Putamen (tissue), 1 donor: ENCODE results near the gene DUOX1.

ENCODE experiments used
- DNase-seq: peaks from one replicate; pipeline ENCODE4 v3.0.0-alpha.2; 2016; ENCODE audit warnings: low spot score

Gene DUOX1

DNA sequence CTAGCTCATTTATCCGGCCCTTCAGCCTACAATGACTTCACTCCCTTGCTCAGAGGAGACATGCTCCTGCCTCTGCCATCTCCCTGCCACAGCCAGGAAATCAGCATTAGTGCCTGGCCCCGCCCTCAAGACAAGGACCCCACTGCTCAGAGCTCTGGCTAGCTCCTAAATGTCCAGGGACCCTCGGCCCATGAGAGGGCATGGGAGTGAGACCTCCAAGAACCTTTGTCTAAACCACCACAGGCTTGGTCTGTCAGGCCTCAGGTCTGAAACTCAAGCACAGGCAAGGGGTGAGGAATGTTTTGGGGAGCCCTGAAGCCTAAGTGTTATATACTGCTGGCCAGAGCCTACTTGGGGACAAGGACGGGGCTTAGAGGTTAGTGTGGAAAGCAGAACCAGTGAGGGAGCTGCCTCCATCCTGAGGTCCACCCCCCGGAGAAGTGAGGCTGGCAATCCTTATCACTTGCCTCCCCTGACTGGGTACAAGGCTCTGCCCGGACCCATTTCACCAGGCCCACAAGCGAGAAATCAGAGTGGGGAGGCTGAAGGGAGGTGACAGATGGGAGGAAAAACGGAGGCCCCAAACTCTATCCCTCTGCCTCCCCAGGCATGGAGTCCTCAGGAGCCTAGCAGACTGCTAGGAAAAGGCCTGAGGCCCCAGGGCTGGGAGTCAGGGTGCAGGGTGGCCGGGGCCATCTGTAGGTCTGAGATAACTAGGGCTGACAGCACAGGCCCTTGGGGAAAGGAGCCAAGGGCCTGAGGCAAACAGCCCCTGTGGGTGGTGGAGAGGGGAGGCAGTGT is 39.2 kb downstream of the DUOX1 start:
- no peak for DNase-seq

DNA sequence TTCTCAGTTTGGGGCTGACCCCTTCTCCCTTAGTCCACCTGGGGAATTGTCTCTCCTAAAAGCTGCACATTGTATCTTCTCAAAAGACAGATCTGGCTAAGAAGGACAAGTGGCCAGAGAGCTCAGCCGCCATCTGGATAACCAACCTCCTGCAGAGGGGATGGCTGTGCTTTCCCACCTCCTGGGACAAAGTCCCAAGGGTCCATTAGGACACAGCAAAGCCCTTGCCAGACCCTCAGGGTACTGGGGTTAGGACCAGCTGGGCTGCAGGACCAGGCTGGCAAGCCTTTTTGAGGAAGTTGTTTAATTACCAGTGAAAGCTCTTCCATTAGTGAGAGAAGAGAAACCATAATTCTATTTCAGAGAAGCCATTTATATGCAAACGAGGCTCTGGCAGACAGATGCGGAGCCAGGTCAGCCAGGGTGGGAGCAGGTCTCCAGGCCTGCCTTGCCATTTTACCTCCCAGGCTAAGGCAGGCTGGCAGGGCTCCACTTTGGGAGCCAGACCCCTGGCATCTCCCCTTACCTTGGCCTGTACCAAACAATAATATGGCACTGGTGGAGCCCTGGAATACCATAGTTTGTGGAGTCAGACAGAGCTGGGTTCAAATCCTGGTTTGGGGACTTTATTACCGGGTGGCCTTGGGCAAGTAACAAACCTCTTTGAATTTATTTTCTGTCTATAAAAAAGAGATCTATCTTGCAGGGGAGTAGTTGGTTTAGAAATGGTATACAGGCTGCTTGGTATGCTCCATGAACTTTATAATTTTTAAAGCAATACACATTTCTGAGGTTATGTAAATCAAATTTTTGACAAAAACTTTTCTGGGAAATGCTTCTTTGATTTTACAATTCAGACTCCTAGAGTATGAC is 40.0 kb downstream of the DUOX1 start:
- no peak for DNase-seq

DNA sequence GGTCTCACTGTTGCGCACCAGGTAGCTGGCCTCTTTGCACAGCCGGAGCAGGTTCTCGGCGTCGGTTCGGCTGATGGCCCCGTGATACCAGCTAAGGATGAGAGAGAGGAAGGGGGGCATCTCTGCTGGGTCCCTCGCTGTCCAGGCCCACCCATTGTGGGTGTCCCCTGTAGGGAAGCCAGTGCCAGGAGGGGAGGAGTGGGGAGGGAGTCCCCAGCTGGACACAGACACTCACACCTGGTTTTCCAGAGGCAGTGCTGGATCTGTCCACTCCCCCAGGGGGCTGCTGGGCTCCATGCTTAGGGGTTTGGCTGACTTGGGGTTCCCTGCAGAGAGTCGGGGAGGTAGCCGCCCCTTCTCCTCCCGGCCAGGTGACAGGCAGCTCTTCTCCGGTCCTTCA is 42.1 kb downstream of the DUOX1 start:
- DNase-seq, result no peak

DNA sequence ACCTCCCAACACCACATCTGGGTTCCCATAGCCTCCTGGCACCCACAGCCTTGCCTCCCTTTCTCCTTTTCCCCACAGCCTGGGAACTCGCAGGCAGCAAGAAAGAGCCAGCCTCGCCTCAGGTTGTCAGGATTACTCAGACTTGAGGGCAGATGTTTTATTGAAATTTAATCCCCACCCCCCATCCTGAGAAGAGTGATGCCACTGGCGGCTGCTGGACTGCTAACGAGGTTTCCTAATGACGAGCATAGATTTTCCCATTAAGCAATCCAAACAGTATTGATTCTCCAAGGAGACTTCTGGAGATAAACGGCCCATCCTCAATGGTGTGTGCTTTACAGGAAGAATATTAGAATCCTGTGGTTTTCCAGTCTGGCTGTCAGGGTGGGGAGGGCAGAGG is 44.3 kb downstream of the DUOX1 start:
- no peak for DNase-seq

DNA sequence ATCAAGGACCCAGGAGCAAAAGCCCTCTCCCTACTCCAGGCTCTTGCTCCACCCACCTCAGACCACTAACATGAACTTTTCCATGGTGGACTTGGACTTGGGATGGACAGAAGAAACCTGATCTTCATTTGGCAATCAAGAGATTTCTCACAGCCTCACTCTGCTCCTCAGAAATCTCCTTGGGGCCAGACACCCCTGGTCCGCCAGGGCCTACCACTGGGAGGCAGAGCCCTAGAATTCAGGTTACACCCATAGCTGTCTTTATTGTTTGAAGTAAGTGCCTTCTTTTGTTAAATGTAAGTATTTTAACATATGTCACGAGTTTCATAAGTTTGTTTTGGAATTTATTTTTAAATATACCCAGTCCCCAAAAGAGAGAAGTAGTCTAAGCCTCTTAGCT is 44.8 kb downstream of the DUOX1 start:
- DNase-seq, result no peak

DNA sequence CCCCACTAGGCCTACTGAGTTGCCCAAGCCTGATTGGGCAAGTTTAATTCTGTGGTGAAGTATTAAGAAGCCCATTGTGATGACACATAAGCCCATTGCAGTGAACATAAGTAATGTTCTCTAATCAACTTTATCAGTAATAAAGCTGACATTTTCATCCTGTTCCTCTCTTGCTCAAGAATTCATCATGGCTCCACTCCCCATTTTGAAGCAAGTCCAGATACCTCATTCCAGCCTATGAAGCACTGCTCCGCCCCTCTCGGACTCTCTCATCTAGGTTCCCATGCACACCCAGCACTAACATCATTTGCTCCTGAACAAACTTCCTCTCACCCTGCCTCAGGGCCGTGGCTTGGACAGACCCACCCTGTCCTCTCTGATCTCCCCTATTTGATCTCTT is 47.5 kb downstream of the DUOX1 start:
- DNase-seq, result no peak

DNA sequence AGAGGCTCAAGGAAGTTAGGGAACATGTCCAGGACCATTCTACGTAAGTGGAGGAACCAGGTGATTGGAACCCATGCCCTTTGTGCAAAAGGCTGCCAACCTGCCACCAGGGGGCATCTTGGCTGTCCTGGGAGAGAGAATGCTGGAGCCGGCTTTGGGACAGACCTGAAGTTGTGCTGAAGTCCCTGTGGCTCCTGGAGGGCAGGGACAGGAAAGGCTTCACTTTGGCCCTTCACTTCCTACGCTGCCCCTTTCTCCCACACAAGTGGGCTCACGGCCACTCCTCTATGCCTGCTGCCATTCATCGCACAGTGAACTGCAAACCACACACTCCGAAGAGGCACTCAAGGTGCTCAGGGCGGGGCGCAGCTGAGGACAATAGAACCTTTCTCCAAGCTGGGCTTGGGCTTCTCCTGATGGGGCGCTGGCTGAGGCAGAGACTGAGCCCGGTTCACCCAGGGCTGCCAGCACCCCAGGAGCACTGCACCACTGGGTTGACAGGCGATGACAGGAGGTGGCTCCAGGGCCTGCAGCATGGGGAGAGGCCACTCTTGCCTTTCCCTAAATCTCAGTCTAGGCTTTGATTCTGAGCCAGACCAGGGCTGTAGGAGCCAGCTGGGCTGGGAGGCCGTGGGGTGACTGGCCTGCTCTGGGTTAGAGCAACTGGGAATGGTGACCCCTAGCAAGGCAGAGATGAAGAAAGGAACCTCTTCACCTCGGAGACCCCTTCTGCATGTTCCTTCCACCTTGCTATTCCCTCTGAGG is 49.6 kb downstream of the DUOX1 start:
- no peak for DNase-seq

DNA sequence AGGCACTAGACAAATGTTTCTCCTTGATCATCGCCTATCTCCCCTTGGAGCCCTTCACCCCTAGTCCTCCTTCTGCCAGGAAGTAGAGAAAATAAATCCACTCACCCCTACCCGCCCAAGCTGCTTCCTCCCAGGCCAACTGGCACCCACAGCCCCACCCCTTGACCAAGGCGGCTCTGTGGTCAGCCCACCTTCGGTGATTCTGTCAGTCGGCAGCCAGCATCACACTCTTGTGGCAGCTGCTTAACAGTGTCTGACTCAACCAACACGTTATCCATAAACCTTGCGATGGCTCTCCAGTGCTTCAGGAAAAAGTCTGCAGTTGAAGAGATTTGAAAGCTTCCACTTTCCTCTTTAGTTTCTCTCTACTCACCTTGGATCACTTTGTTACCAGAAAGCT is 50.4 kb downstream of the DUOX1 start:
- DNase-seq, result no peak

DNA sequence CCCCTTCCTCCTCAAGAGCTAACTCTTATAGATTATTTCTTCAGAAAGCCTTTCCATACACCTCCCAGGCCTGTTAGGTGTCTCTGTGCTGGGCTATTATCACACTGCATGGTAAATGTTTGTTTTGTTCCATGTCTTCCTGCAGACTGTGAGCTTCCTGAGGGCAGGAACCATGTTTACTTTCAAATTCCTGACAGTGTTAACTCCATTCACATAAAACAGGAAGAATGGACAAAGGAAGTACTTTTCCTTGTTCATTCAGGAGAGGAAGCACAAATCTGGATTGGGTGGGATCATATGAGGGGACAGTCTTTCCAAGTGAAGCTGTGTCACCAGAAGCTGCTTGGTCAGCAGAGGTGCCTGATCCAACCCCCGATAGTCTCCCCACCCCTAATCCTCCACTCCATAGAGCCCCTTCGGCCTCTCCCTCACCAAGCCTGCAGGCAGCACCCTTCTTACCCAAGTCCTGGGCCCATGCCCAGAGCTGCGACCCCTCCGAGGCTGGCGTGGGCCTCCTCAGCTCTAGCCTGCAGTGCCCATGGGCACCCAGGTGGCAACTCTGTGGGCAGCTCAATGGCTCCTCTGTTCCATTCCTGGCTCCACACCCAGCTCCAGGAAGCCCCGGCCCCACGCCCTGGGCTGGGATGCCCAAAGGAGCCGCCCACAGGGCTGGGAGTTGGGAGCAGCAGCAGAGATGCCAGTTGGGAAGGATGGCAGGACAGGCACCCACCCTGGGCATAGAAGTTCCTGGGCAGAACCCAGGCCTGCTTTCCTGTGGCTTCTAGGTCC is 51.0 kb downstream of the DUOX1 start:
- DNase-seq, result no peak

DNA sequence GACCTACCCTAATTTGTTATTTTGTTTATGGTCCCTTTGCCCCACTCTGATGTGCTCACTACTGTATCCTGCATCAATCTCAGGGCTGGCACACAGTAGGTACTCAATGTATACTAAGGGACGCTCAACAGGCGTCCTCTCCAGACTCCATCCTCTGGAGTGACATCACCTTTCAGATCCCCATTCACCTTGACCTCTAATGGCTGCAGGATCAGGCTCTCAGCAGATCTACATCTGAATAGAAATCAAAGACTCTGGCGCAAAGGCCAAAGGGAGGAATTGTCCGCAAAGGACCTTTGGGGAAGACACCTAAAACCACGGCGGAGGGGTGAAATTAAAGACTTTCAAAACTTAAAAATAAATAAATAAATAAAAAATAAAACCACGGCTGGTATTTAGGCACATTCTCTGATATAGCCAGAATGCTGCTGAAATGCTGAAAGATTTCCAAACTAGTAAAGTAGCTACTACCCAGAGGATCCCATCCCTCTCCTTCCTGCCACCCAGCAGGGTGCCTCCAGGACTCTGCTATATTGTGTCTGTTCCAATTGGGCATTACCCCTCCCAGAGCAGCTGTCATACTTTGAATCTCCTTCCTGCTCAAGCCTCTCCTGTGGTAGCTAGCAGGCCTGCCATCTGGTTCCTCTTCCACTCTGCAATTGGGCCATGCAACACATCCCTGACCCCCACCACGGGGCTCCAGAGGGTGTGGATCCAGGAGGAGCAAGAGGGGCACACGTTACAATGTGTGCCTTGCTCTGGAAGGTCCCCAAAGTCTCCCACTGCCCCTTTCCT is 51.9 kb downstream of the DUOX1 start:
- no peak for DNase-seq

DNA sequence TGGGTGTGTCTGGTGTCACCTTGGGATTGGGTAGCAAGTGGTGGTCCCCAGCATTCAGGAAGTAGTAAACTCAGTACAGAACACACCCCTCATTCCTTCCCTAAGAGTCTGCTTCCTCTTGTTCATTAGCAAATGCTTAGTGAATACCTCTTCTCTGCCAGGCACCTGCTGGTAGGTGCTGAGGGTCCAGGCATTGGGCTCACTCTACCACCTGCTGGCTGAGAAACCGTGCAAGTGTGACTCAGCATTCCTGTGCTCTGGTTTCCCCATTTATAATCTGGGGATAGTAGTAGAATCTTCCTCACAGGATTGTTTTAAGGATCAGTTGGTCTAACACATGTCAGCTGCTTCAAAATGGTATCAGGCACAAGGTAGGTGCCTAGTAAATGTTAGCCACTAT is 53.2 kb downstream of the DUOX1 start:
- no peak for DNase-seq

DNA sequence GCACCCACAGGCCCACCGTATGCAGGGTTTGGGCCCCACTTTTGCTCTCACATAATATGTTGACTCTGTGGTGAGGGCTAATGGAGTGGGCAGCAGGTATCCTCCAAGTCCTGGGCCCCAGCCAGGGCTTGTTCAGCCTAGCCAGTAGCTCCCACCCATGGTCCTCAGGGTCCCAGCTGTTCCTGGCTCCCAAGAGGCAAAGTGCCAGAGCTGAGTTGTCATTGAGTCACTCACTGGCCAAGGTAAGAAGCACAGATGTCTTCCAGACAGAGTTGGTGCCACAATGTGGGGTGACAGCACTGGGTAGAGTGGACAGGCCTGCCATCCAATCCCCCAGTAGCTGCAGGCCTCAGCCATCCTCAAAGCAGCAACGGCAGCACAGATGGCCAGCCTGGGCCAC is 53.7 kb downstream of the DUOX1 start:
- no peak for DNase-seq

DNA sequence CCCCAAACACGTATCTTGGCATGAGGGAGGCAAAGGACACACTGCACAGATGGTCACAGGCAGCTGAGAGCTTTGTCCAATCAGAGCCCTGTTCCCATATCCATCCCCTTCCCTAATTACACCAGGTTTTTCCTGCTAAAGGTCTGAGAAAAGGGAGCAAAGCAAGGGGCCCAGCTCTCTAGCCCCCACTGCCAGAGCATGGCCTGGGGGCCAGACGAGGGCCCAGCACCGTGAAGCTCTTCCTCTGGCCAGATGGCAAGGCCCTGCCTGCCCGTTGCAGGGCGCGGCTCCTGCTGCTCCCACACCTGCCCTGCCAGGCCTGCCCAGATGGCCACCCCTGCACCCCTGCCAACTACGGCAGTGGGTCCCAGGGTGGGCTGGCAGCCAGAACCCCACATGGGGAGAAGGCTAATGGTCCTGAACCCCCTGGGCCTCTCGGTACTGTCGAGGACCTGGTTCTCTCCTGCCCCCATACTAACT is 54.8 kb downstream of the DUOX1 start:
- DNase-seq, result no peak

DNA sequence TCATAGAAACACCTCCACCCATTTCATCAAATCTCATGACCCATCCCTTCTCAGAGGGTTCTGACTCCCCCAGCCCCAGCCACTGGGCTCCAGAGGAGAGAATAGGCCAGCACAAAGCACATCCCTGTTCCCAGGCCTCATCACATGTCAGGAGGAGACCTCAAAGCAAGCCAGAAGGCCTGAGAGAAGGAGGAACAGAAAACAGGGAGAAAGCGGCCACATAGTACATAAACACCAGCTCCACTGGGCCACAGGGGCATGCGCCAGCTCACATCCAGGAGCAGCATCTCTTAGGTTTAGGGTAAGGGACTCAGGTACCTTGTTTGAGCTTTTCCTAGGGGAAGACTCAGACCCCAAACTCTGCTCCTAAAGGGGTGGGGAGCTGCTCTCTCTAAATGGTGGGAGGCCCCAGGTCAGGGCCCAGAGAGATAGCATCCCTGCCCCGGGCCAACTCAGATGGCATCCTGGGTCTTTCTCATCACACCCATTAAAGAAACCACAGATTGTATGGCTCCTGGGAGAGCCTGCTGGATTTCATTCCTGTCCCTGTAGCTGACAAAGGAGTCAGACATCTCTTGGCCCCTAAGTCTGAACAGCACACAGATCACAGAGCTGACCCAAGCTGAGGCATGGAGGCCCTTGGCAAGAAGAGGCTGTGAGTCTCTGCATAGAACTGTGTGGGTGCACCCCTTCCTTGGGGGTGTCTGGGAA is 55.4 kb downstream of the DUOX1 start:
- DNase-seq, result no peak

DNA sequence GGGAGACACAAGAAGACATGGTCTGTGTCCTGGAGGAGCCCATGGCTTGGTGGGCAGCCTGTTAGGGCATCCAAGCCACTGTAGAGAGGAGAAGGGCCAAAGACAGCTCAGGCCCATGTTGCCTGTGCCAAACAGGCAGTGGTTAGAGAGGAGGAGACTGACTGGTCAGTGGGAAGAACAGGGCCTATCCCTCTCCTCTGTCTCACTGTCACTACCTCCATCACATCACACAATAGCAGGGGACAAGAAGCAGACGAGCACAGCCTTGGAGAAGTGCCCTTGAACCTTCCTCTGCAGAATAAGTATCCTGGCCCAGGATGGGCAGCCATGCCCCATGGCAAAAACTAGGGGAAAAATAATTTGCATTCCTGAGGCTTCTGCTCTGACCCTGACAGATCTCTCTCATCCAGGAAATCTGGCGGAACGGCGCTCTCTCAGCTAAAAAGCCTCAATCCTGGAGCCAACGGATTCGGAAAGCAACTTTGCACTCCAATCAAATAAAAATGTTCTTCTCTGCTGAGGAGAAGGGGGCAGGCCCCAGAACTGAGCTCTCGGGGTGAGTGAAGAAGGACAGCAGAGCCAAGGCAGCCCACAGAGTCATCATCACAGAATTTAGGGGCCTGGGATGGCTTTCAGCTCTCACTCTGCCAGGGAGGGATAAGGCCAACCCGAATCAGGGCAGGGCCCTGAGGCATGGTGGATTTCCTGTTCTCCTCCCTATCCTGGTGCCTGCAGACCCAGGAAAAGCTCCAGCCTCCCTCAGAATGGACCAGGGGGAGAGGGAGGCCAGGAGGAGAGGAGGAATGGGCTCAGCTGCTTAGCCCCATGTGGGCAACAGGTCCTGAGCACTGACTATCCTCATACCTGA is 56.3 kb downstream of the DUOX1 start:
- DNase-seq, result no peak

DNA sequence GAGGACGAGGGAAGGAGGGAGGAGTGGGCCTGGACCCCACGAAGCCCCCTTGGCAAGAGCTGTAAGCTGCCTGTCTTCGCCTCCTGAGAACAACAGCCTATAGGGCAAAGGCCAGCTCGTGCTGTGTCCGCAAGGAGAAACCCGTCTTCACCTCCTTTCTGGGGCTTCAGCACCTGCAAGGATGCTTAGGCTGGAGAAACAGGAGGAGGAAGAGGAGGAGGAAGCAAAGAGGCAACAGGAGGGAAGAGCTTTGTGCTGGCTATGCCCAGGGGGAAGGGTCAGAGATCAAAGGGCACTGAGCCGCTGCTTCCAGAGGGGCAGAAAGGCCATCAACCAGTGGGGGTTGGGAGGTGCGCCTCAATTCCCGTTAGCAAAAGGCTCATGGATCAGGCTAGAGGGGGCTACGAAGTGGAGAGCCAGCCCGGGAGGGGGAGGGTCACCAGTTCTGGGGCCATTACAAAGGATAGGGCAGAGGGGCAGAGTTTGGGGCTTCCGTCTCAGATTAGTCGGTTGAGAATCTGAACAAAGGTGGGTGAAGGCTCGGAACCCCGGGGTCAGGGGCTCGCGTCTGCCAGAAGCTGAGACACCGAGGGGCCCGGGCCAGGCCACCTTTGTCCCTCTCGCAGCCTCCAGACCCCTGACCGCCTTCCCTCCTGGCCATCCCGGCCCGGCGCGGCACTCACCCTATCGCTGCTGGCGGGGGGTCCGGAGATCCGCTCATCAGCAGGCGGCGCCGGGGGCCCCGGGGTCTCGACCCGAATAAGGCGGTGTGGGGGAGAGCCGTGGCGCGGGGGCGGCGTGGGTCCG is 57.2 kb downstream of the DUOX1 start:
- DNase-seq, result no peak

DNA sequence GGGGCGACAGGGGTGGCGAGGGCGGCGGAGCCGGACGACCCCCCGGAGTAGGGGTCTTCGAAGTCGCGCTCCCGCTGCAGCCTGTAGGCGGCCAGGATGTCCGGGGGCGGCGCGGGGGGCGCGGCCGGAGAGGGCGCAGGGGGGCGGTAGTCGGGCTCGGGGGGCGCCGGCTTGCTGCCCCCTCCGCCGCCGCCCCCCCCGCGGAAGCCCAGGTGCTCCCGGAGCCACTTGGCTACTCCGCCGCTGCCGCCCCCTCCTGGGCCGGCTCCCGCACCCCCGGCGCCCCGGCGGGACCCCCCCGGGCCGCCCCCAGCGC is 57.7 kb downstream of the DUOX1 start:
- DNase-seq, result no peak
